Smooth muscle cell (in vitro differentiated cells): ENCODE results near the gene CD109. TPM values are rescaled to one million over a fixed set of nuclear protein-coding genes. Genes with fewer than 3 reads are reported as not detected.

ENCODE experiments used
- DNase-seq: peaks from one replicate; lab custom pipeline; 2025; ENCODE audit not compliant: unreplicated experiment; lab: John Stamatoyannopoulos, UW
- H2AFZ ChIP-seq: fragments of 200-600 bp; sonication (generic); 2 replicates; pipeline ENCODE4 v1.6.0; 2016; ENCODE audit warnings: antibody characterized with exemption, low read depth, mild to moderate bottlenecking
- H3F3A ChIP-seq: fragments of 200-600 bp; sonication (generic); 2 replicates; pipeline ENCODE4 v1.6.0; 2017; ENCODE audit warnings: antibody characterized with exemption, low read depth
- H3K27ac ChIP-seq: fragments of 200-600 bp; sonication (generic); 2 replicates; pipeline ENCODE4 v1.5.1; 2016; ENCODE audit warnings: low read depth, mild to moderate bottlenecking
- H3K27me3 ChIP-seq: fragments of 200-600 bp; sonication (generic); 2 replicates; pipeline ENCODE4 v1.6.1; 2016; ENCODE audit warnings: low read depth, mild to moderate bottlenecking
- H3K36me3 ChIP-seq: fragments of 200-600 bp; sonication (generic); 2 replicates; pipeline ENCODE4 v1.5.1; 2016; ENCODE audit warnings: low read depth
- H3K4me1 ChIP-seq: fragments of 200-600 bp; sonication (generic); 2 replicates; pipeline ENCODE4 v1.5.1; 2016; ENCODE audit warnings: low read depth
- H3K4me2 ChIP-seq: fragments of 200-600 bp; sonication (generic); 2 replicates; pipeline ENCODE4 v1.6.0; 2016; ENCODE audit warnings: mild to moderate bottlenecking
- H3K4me3 ChIP-seq: fragments of 200-600 bp; sonication (generic); 2 replicates; pipeline ENCODE4 v1.5.1; 2016; ENCODE audit warnings: mild to moderate bottlenecking
- H3K79me2 ChIP-seq: fragments of 200-600 bp; sonication (generic); 2 replicates; pipeline ENCODE4 v1.6.0; 2016; ENCODE audit warnings: low read depth, mild to moderate bottlenecking
- H3K9ac ChIP-seq: fragments of 200-600 bp; sonication (generic); 2 replicates; pipeline ENCODE4 v1.6.0; 2016; ENCODE audit warnings: low read depth
- H3K9me3 ChIP-seq: fragments of 200-600 bp; sonication (generic); replicated peaks from 2 replicates; pipeline ENCODE4 v1.5.1; 2016; ENCODE audit warnings: low read depth
- H4K20me1 ChIP-seq: fragments of 200-600 bp; sonication (generic); 2 replicates; pipeline ENCODE4 v1.6.0; 2016; ENCODE audit warnings: low read depth
- WGBS: methylation state at CpG from one replicate; pipeline ENCODE4 v1.1.7; 2016; ENCODE audit warnings: low lambda C conversion rate; 5-methylcytosine and 5-hydroxymethylcytosine counted together
- polyA plus RNA-seq: library from polyadenylated mRNA; unstranded; fragments of >200 nt; fragmentation: Nextera tagmentation; extraction: Ambion mirVana; gene quantifications from 2 replicates; pipeline ENCODE4 v1.2.1, GENCODE V29; 2016
- total RNA-seq: library from RNA; depleted of rRNA; stranded (reverse); fragments of >200 nt; gene quantifications from 2 replicates; pipeline ENCODE4 v1.2.3, GENCODE V29; 2014
- TF ChIP-seq, protein P1 (sequence below): fragments of 200-600 bp; sonication (generic); IDR thresholded peaks from 2 replicates; pipeline ENCODE4 v1.5.1; 2017; ENCODE audit warnings: borderline replicate concordance, mild to moderate bottlenecking, antibody characterized with exemption; ENCODE audit not compliant: insufficient read depth, poor library complexity, severe bottlenecking

CD109 gene
- total and polyA plus RNA-seq, 2 experiments from 2014 or later, result 7.7 to 28.0 TPM

- peaks cover 11% of the 10 kb centered on the region for H3K4me1 ChIP-seq
- 88% methylated on average over 2 of the region's 2 CpGs for WGBS
- peaks cover 12% of the 10 kb centered on the region for H3K79me2 ChIP-seq
- H3F3A ChIP-seq, result no peaks in the 10 kb centered on the region
- H4K20me1 ChIP-seq, result peaks cover 8% of the 10 kb centered on the region
- H3K36me3 ChIP-seq, result no peaks in the 10 kb centered on the region
- no peak overlapping the region for H2AFZ ChIP-seq
- no peak overlapping the region for H3K4me3 ChIP-seq
- TF ChIP-seq, protein P1, sequence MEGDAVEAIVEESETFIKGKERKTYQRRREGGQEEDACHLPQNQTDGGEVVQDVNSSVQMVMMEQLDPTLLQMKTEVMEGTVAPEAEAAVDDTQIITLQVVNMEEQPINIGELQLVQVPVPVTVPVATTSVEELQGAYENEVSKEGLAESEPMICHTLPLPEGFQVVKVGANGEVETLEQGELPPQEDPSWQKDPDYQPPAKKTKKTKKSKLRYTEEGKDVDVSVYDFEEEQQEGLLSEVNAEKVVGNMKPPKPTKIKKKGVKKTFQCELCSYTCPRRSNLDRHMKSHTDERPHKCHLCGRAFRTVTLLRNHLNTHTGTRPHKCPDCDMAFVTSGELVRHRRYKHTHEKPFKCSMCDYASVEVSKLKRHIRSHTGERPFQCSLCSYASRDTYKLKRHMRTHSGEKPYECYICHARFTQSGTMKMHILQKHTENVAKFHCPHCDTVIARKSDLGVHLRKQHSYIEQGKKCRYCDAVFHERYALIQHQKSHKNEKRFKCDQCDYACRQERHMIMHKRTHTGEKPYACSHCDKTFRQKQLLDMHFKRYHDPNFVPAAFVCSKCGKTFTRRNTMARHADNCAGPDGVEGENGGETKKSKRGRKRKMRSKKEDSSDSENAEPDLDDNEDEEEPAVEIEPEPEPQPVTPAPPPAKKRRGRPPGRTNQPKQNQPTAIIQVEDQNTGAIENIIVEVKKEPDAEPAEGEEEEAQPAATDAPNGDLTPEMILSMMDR, result no peak
- DNase-seq, result no peak
- no peaks in the 10 kb centered on the region for H3K27me3 ChIP-seq
- H3K27ac ChIP-seq, result no peak overlapping the region
- H3K4me2 ChIP-seq, result no peak overlapping the region
- no peaks in the 10 kb centered on the region for H3K9me3 ChIP-seq
- H3K9ac ChIP-seq, result no peak overlapping the region
These were observed 39.4 kb upstream of the CD109 start for GRCh38 chr6:73656531-73657145.

DNA sequence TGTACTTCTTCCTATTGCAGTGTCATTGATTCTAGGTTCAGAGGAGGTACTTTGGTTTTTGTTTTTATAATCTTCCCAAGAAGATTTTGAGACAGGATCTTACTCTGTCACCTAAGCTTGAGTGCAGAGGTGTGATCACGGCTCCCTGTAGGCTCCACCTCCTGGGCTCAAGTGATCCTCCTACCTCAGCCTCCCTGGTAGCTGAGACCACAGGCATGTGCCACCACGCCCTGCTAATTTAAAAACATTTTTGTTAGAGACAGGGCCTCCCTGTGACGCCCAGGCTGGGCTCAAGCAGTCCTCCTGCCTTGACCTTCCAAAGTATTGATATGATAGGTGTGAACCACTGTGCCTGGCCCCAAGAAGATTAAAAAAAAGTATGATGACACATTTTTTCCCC is 38.8 kb upstream of the CD109 start:
- DNase-seq, result no peak
- Histone ChIP-seq H3K4me1 (peaks cover 8% of the 10 kb centered on the region), H3K79me2 (peaks cover 7% of the 10 kb centered on the region), H3K27ac (no peak overlapping the region), H3F3A (no peaks in the 10 kb centered on the region), H3K9me3 (no peaks in the 10 kb centered on the region), H3K36me3 (no peaks in the 10 kb centered on the region), H3K9ac (no peak overlapping the region), H4K20me1 (peaks cover 2% of the 10 kb centered on the region), H3K4me2 (no peak overlapping the region), H3K27me3 (no peaks in the 10 kb centered on the region), H2AFZ (no peak overlapping the region), H3K4me3 (no peak overlapping the region)
- TF ChIP-seq, protein P1, result no peak
- WGBS, result 71% methylated on average over 3 of the region's 3 CpGs

DNA sequence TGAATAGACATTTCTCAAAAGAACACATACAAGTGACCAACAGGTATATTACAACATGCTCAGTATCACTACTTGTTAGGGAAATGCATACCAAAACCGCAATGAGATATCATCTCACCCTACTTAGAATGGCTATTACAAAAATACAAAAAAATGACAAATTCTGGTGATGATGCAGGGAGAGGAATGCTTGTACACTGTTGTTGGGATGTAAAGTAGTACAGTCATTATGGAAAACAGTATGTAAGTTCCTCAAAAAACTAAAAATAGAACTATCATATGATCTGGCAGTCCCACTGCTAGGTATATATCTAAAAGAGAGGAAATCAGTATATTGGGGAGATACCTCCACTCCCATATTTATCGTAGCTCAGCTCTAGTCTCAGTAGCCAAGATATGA is 31.3 kb upstream of the CD109 start:
- Histone ChIP-seq H3K4me1 (no peaks in the 10 kb centered on the region), H3K36me3 (no peaks in the 10 kb centered on the region), H3K4me2 (no peak overlapping the region), H2AFZ (no peak overlapping the region), H3K27ac (no peak overlapping the region), H3K79me2 (no peaks in the 10 kb centered on the region), H3K9ac (no peak overlapping the region), H3F3A (no peaks in the 10 kb centered on the region), H3K9me3 (no peaks in the 10 kb centered on the region), H3K4me3 (no peak overlapping the region), H4K20me1 (no peaks in the 10 kb centered on the region), H3K27me3 (peaks cover 13% of the 10 kb centered on the region)
- TF ChIP-seq, protein P1, result no peak
- WGBS, result 87% methylated on average over 2 of the region's 2 CpGs
- no peak for DNase-seq

GRCh38 chr6:73665686-73666319 is 30.2 kb upstream of the CD109 start:
- H3K9ac ChIP-seq, result no peak overlapping the region
- DNase-seq, result no peak
- no peaks in the 10 kb centered on the region for H3K36me3 ChIP-seq
- no peaks in the 10 kb centered on the region for H3K9me3 ChIP-seq
- peaks cover 13% of the 10 kb centered on the region for H3K27me3 ChIP-seq
- H3K4me2 ChIP-seq, result no peak overlapping the region
- H3K4me1 ChIP-seq, result no peaks in the 10 kb centered on the region
- no peak overlapping the region for H3K27ac ChIP-seq
- TF ChIP-seq, protein P1, result no peak
- no peaks in the 10 kb centered on the region for H3F3A ChIP-seq
- no peak overlapping the region for H3K4me3 ChIP-seq
- no peak overlapping the region for H2AFZ ChIP-seq
- 79% methylated on average over 3 of the region's 3 CpGs for WGBS
- no peaks in the 10 kb centered on the region for H4K20me1 ChIP-seq
- no peaks in the 10 kb centered on the region for H3K79me2 ChIP-seq
